ENCODE measurements around the gene KIZ. TPM values are rescaled to one million over a fixed set of nuclear protein-coding genes. Genes with fewer than 3 reads are reported as not detected.
A peak's percentile ranks its signal among the peaks of the same experiment; 100 is the strongest.
"Not testable (repeated sequence)": the region's sequence is repeated elsewhere in the genome, so short reads cannot be mapped to it uniquely, and the experiment has no call there.

KIZ gene
- total RNA-seq, 2 experiments from 2014 or later: 13.2 to 15.2 TPM

DNA sequence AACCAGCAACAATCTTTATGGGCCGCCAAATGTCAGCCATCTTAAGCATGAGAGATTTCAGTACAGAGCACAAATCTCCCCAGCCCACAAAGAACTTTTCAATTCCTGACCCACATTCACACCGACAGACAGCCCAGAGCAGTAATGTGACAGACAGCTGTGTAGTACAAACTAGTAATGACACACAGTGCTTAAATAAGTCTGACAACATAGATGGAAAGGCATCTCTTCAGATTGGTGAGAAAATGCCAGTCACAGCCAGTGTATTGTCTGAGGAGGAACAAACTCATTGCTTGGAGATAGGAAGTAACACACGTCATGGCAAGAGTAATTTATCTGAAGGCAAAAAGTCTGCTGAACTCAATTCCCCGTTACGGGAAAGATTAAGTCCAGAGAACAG lies 36.0 kb downstream of the KIZ start:
- ChIA-PET POLR2A (no interaction called here), CTCF (no interaction called here)
- ATAC-seq: no peak
- H3K4me1 Mint-ChIP-seq: peaks cover 8% of the 10 kb centered on the region
- no peak overlapping the region for H3K4me3 Mint-ChIP-seq
- DNase-seq: no peak
- peaks cover 47% of the 10 kb centered on the region for H3K36me3 Mint-ChIP-seq (ENCODE audit: low read depth)
- H3K27me3 Mint-ChIP-seq: no peaks in the 10 kb centered on the region
- no peaks in the 10 kb centered on the region for H3K9me3 Mint-ChIP-seq (ENCODE audit: low read depth)
- H3K27ac Mint-ChIP-seq: no peak overlapping the region
- intact Hi-C loops (cut with DNase I, micrococcal nuclease): no loop called here

- CTCF ChIA-PET: no interaction called here
- Mint-ChIP-seq H3K27me3 (no peaks in the 10 kb centered on the region), H3K4me1 (peaks cover 9% of the 10 kb centered on the region), H3K27ac (no peak overlapping the region), H3K9me3 (ENCODE audit: low read depth) (no peaks in the 10 kb centered on the region), H3K4me3 (no peak overlapping the region), H3K36me3 (ENCODE audit: low read depth) (peaks cover 52% of the 10 kb centered on the region)
- intact Hi-C loops (cut with DNase I, micrococcal nuclease): no loop called here
- ATAC-seq: no peak
- POLR2A ChIA-PET: no interaction called here
- no peak for DNase-seq
Measured at GRCh38 chr20:21162631-21163030, 36.7 kb downstream of the KIZ start.

GRCh38 chr20:21166801-21167200 lies 40.9 kb downstream of the KIZ start:
- peak; percentile 6 for DNase-seq
- H3K9me3 Mint-ChIP-seq (ENCODE audit: low read depth): no peaks in the 10 kb centered on the region
- intact Hi-C loops (cut with DNase I, micrococcal nuclease): no loop called here
- no peak for ATAC-seq
- ChIA-PET CTCF (no interaction called here), POLR2A (no interaction called here)
- peaks cover 9% of the 10 kb centered on the region for H3K4me1 Mint-ChIP-seq
- no peaks in the 10 kb centered on the region for H3K27me3 Mint-ChIP-seq
- H3K27ac Mint-ChIP-seq: no peak overlapping the region
- H3K36me3 Mint-ChIP-seq (ENCODE audit: low read depth): peaks cover 50% of the 10 kb centered on the region
- H3K4me3 Mint-ChIP-seq: no peak overlapping the region

GRCh38 chr20:21167261-21167660 lies 41.4 kb downstream of the KIZ start:
- Mint-ChIP-seq H3K4me3 (no peak overlapping the region), H3K27ac (no peak overlapping the region), H3K36me3 (ENCODE audit: low read depth) (peaks cover 47% of the 10 kb centered on the region), H3K4me1 (peaks cover 9% of the 10 kb centered on the region), H3K27me3 (no peaks in the 10 kb centered on the region), H3K9me3 (ENCODE audit: low read depth) (no peaks in the 10 kb centered on the region)
- ChIA-PET CTCF (no interaction called here), POLR2A (no interaction called here)
- intact Hi-C loops (cut with DNase I, micrococcal nuclease): no loop called here
- DNase-seq: no peak
- no peak for ATAC-seq

DNA sequence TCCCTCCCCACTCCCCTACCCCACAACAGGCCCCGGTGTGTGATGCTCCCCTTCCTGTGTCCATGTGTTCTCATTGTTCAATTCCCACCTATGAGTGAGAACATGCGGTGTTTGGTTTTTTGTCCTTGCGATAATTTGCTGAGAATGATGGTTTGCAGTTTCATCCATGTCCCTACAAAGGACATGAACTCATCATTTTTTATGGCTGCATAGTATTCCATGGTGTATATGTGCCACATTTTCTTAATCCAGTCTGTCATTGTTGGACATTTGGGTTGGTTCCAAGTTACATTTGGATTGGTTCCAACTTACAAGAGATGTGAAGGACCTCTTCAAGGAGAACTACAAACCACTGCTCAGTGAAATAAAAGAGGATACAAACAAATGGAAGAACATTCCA lies 42.2 kb downstream of the KIZ start:
- CTCF ChIA-PET; H3K4me3 Mint-ChIP-seq; H3K4me1 Mint-ChIP-seq; ATAC-seq; H3K9me3 Mint-ChIP-seq (ENCODE audit: low read depth); POLR2A ChIA-PET; H3K27ac Mint-ChIP-seq; intact Hi-C loops (cut with DNase I, micrococcal nuclease); DNase-seq; H3K27me3 Mint-ChIP-seq: not testable (repeated sequence)
- H3K36me3 Mint-ChIP-seq (ENCODE audit: low read depth): peaks cover 39% of the 10 kb centered on the region

GRCh38 chr20:21172626-21173025 lies 46.7 kb downstream of the KIZ start:
- Mint-ChIP-seq H3K27ac (no peak overlapping the region), H3K4me1 (peaks cover 11% of the 10 kb centered on the region), H3K4me3 (no peak overlapping the region), H3K36me3 (ENCODE audit: low read depth) (peaks cover 15% of the 10 kb centered on the region), H3K9me3 (ENCODE audit: low read depth) (peaks cover 5% of the 10 kb centered on the region), H3K27me3 (no peaks in the 10 kb centered on the region)
- ATAC-seq (no peak), DNase-seq (no peak)
- CTCF ChIA-PET: no interaction called here
- POLR2A ChIA-PET: no interaction called here
- intact Hi-C loops (cut with DNase I, micrococcal nuclease): no loop called here

DNA sequence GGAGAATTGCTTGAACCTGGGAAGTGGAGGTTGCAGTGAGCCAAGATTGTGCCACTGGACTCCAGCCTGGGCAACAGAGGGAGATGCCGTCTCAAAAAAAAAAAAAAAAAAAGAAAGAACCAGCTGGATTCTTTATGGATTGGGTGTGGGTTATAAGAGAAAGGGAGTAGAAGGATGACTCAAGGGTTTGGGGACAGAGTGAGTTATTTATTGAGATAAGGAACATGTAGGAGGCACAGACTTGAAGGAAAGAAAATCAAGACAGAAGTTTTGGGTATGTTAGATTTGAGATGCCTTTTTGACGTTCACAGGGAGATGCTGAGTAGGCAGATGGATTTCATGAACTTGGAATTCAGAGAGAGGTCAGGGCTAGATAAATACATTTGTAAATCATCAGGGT lies 47.6 kb downstream of the KIZ start:
- H3K4me3 Mint-ChIP-seq: no peak overlapping the region
- POLR2A ChIA-PET: no interaction called here
- no peaks in the 10 kb centered on the region for H3K27me3 Mint-ChIP-seq
- intact Hi-C loops (cut with DNase I, micrococcal nuclease): no loop called here
- peaks cover 12% of the 10 kb centered on the region for H3K36me3 Mint-ChIP-seq (ENCODE audit: low read depth)
- H3K27ac Mint-ChIP-seq: no peak overlapping the region
- CTCF ChIA-PET: no interaction called here
- no peak for ATAC-seq
- DNase-seq: no peak
- H3K4me1 Mint-ChIP-seq: peaks cover 11% of the 10 kb centered on the region
- H3K9me3 Mint-ChIP-seq (ENCODE audit: low read depth): peaks cover 7% of the 10 kb centered on the region

DNA sequence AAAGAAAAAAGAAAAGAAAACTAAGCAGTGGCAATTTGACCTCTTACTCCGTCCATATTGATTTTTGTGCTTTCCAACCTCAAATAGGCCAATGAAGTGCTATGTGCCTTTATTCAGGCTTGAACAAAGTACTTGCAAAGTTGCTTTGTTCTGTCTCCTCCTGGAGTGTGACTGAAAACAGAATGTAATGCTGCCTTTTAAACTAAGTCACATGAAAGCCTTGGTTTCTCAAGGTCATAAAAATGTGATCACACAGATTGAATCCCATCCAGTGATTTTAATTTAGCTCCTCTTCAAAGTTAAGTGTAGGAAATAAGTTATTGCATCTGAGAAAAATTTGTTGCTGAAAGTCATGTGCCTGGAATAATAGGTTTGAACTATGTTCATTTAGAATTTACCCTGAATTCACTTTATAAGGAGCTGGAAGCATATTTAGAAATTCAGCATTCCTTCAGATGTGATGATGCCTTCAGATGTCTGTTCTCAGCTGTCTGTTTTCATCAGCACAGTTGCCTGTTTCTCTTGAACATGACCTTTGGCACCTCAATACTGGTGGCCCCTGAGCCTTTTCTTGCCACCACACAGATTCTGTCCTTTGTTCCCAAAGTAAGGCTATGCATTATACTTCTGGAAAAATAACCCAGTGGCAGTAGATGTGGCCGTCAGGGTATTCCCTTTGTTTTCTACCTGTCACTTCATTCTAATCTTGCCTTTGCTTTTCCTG lies 48.8 kb downstream of the KIZ start:
- no peak overlapping the region for H3K27ac Mint-ChIP-seq
- peaks cover 7% of the 10 kb centered on the region for H3K9me3 Mint-ChIP-seq (ENCODE audit: low read depth)
- H3K4me3 Mint-ChIP-seq: no peak overlapping the region
- CTCF ChIA-PET: interaction anchor here (1.1 kb wide), 1 partner anchor 20 kb away, joined by 3 read pairs; no protein-coding TSS in a partner anchor
- intact Hi-C loops (cut with DNase I, micrococcal nuclease): no loop called here
- peaks cover 11% of the 10 kb centered on the region for H3K36me3 Mint-ChIP-seq (ENCODE audit: low read depth)
- H3K27me3 Mint-ChIP-seq: no peaks in the 10 kb centered on the region
- DNase-seq: no peak
- H3K4me1 Mint-ChIP-seq: peaks cover 14% of the 10 kb centered on the region
- no peak for ATAC-seq
- POLR2A ChIA-PET: no interaction called here

DNA sequence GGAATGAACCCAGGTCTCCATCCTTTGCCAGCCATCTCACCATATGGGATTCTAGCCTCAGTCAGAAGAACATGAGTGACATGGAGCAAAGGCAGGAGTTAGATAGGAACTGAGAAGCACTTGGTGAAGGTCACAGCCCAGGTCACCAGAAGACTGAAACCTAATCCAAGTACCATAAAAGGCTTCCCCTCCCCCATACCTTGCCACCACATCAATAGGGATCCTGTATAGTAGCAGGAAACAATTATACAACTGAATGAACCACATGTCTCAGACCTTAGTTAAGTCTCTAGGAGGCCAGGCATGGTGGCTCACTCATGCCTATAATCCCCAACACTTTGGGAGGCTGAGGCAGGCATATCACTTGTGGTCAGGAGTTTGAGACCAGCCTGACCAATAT lies 49.6 kb downstream of the KIZ start:
- intact Hi-C loops (cut with DNase I, micrococcal nuclease): no loop called here
- peak; percentile 35 for DNase-seq
- H3K27ac Mint-ChIP-seq: no peak overlapping the region
- ChIA-PET CTCF (no interaction called here), POLR2A (no interaction called here)
- peak; percentile 30 for ATAC-seq
- H3K9me3 Mint-ChIP-seq (ENCODE audit: low read depth): peaks cover 7% of the 10 kb centered on the region
- no peak overlapping the region for H3K4me3 Mint-ChIP-seq
- peaks cover 14% of the 10 kb centered on the region for H3K4me1 Mint-ChIP-seq
- peaks cover 11% of the 10 kb centered on the region for H3K36me3 Mint-ChIP-seq (ENCODE audit: low read depth)
- no peaks in the 10 kb centered on the region for H3K27me3 Mint-ChIP-seq

- no peaks in the 10 kb centered on the region for H3K27me3 Mint-ChIP-seq
- intact Hi-C loops (cut with DNase I, micrococcal nuclease): no loop called here
- peaks cover 7% of the 10 kb centered on the region for H3K9me3 Mint-ChIP-seq (ENCODE audit: low read depth)
- peaks cover 14% of the 10 kb centered on the region for H3K4me1 Mint-ChIP-seq
- no peak overlapping the region for H3K27ac Mint-ChIP-seq
- no peak overlapping the region for H3K4me3 Mint-ChIP-seq
- ATAC-seq (no peak), DNase-seq (no peak)
- ChIA-PET CTCF (no interaction called here), POLR2A (no interaction called here)
- peaks cover 8% of the 10 kb centered on the region for H3K36me3 Mint-ChIP-seq (ENCODE audit: low read depth)
Measured at GRCh38 chr20:21177767-21178166, 51.9 kb downstream of the KIZ start.

- no peak overlapping the region for H3K27ac Mint-ChIP-seq
- POLR2A ChIA-PET: no interaction called here
- peaks cover 12% of the 10 kb centered on the region for H3K4me1 Mint-ChIP-seq
- ATAC-seq (no peak), DNase-seq (no peak)
- no peaks in the 10 kb centered on the region for H3K27me3 Mint-ChIP-seq
- CTCF ChIA-PET: no interaction called here
- peaks cover 10% of the 10 kb centered on the region for H3K36me3 Mint-ChIP-seq (ENCODE audit: low read depth)
- peaks cover 7% of the 10 kb centered on the region for H3K9me3 Mint-ChIP-seq (ENCODE audit: low read depth)
- H3K4me3 Mint-ChIP-seq: no peak overlapping the region
- intact Hi-C loops (cut with DNase I, micrococcal nuclease): no loop called here
Measured at GRCh38 chr20:21179757-21180156, 53.9 kb downstream of the KIZ start.

- H3K4me3 Mint-ChIP-seq: no peak overlapping the region
- peaks cover 9% of the 10 kb centered on the region for H3K4me1 Mint-ChIP-seq
- POLR2A ChIA-PET: no interaction called here
- no peak overlapping the region for H3K27ac Mint-ChIP-seq
- CTCF ChIA-PET: no interaction called here
- H3K36me3 Mint-ChIP-seq (ENCODE audit: low read depth): peaks cover 10% of the 10 kb centered on the region
- H3K9me3 Mint-ChIP-seq (ENCODE audit: low read depth): peaks cover 7% of the 10 kb centered on the region
- no peak for DNase-seq
- no peak for ATAC-seq
- no peaks in the 10 kb centered on the region for H3K27me3 Mint-ChIP-seq
- intact Hi-C loops (cut with DNase I, micrococcal nuclease): no loop called here
Measured at GRCh38 chr20:21180248-21180647, 54.4 kb downstream of the KIZ start.

DNA sequence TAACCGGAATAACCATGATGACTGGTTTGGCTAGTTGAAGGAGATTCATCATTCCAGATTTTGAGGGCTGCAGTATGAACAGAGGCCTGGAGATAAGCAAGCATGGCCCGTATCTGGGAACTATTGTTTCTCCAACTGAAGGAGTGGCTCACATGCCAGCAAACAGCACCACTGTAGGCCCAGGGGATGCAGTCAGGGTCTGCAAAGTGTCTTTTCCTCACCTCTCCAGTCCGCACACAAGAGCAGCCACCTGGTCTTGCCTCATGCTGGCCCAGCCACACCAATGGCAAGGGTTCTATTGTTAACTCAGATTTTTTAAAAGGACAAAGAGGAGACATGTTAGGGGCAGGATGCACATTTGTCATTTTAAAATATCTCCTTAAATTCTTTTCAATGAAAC lies 55.1 kb downstream of the KIZ start:
- ATAC-seq (no peak), DNase-seq (no peak)
- CTCF ChIA-PET: no interaction called here
- H3K4me3 Mint-ChIP-seq: no peak overlapping the region
- peaks cover 4% of the 10 kb centered on the region for H3K4me1 Mint-ChIP-seq
- H3K27me3 Mint-ChIP-seq: no peaks in the 10 kb centered on the region
- intact Hi-C loops (cut with DNase I, micrococcal nuclease): no loop called here
- POLR2A ChIA-PET: no interaction called here
- no peak overlapping the region for H3K27ac Mint-ChIP-seq
- H3K36me3 Mint-ChIP-seq (ENCODE audit: low read depth): peaks cover 10% of the 10 kb centered on the region
- peaks cover 7% of the 10 kb centered on the region for H3K9me3 Mint-ChIP-seq (ENCODE audit: low read depth)

All from activated CD4-positive, alpha-beta T cell treated with anti-CD3 and anti-CD28 coated beads for 36 hours (primary cell).